Natural killer cell (primary cell): ENCODE results near the gene ARL14EP. TPM values are rescaled to one million over a fixed set of nuclear protein-coding genes. Genes with fewer than 3 reads are reported as not detected.

Experiments
- ATAC-seq, 3 donors: fragments of 150-1000 bp in 2 of 3; fragments of 200-7000 bp in 1 of 3; cut with Tn5 transposase; 1 replicate in 1 of 3; 2 replicates in 2 of 3; pipeline ENCODE4 v1.10.0; 2021; ENCODE audit warnings: mild to moderate bottlenecking in 2 of 3, moderate library complexity in 2 of 3
- DNase-seq, 2 donors: peaks; one replicate each; pipeline versions ENCODE4 v3.0.0 to v3.0.0-alpha.2; 2013 to 2021; ENCODE audit warnings: mixed read lengths in 1 of 2
- H3K27ac ChIP-seq: one replicate; pipeline ENCODE4 v1.5.1; 2013; ENCODE audit warnings: mild to moderate bottlenecking, low read length
- H3K27me3 ChIP-seq: one replicate; pipeline ENCODE4 v1.6.1; 2013; ENCODE audit warnings: low read length; ENCODE audit not compliant: control insufficient read depth, insufficient read depth
- H3K36me3 ChIP-seq: one replicate; pipeline ENCODE4 v1.6.1; 2013; ENCODE audit warnings: low read length; ENCODE audit not compliant: control insufficient read depth, insufficient read depth
- H3K4me1 ChIP-seq: one replicate; pipeline ENCODE4 v1.6.1; 2013; ENCODE audit warnings: low read length; ENCODE audit not compliant: control insufficient read depth, insufficient read depth
- H3K4me3 ChIP-seq: one replicate; pipeline ENCODE4 v1.5.1; 2013; ENCODE audit warnings: low read length
- H3K9me3 ChIP-seq: one replicate; pipeline ENCODE4 v1.6.1; 2013; ENCODE audit warnings: low read length; ENCODE audit not compliant: control insufficient read depth, insufficient read depth
- H3K27ac Mint-ChIP-seq, 2 donors: one replicate each; pipeline ENCODE4 v1.8.0; 2022; ENCODE audit warnings: mild to moderate bottlenecking in 2 of 2, mixed read lengths in 2 of 2, moderate library complexity in 1 of 2
- H3K27me3 Mint-ChIP-seq, 2 donors: one replicate each; pipeline ENCODE4 v1.8.0; 2022; ENCODE audit warnings: low read depth in 2 of 2, mixed read lengths in 2 of 2
- H3K36me3 Mint-ChIP-seq: one replicate; pipeline ENCODE4 v1.8.0; 2022; ENCODE audit warnings: mixed read lengths
- H3K4me1 Mint-ChIP-seq, 2 donors: one replicate each; pipeline ENCODE4 v1.8.0; 2022; ENCODE audit warnings: mixed read lengths in 2 of 2
- H3K4me3 Mint-ChIP-seq: one replicate; pipeline ENCODE4 v1.8.0; 2022; ENCODE audit warnings: mild to moderate bottlenecking, moderate library complexity, mixed read lengths
- H3K9me3 Mint-ChIP-seq, 2 donors: one replicate each; pipeline ENCODE4 v1.8.0; 2022; ENCODE audit warnings: mixed read lengths in 2 of 2
- CTCF ChIP-seq: fragments of 200-600 bp; IDR thresholded peaks from one replicate; pipeline ENCODE4 v1.8.0; 2022; ENCODE audit warnings: antibody characterized with exemption
- WGBS: methylation state at CpG from one replicate; pipeline ENCODE4 v1.1.7; 2013; ENCODE audit warnings: missing lambda C conversion rate; ENCODE audit not compliant: insufficient coverage; 5-methylcytosine and 5-hydroxymethylcytosine counted together
- intact Hi-C: fragments of 100-400 bp; cut with micrococcal nuclease; formaldehyde crosslinking; loops from one replicate; pipeline ENCODE4 v1.14.2; 2022
- total RNA-seq, 4 donors: library from RNA; stranded (reverse); fragments of 120-200 nt in 1 of 4; gene quantifications; one replicate each; pipeline versions ENCODE4 v1.2.3 to v1.2.4, GENCODE V29; 2013 to 2022

Gene ARL14EP
- total RNA-seq, 3 donors from 2014 or later (not counting 1 experiment from before 2014, with no cell fraction given), result 22.7 to 41.9 (median 22.8) TPM

GRCh38 chr11:30285416-30286121, 37.3 kb upstream of the ARL14EP start:
- H3K36me3 Mint-ChIP-seq, result no peaks in the 10 kb centered on the region
- ATAC-seq (no peak), DNase-seq (no peak)
- no peak overlapping the region for H3K4me3 Mint-ChIP-seq
- Histone ChIP-seq H3K4me3 (no peak overlapping the region), H3K27ac (no peak overlapping the region), H3K4me1 (peaks cover 24% of the 10 kb centered on the region), H3K36me3 (no peaks in the 10 kb centered on the region), H3K27me3 (no peaks in the 10 kb centered on the region), H3K9me3 (no peaks in the 10 kb centered on the region)
- TF ChIP-seq CTCF, result no peak
- H3K27me3 Mint-ChIP-seq, result no peaks in the 10 kb centered on the region
- H3K4me1 Mint-ChIP-seq, result peaks cover 32 to 40% of the 10 kb centered on the region in 2 donors
- H3K9me3 Mint-ChIP-seq, result peaks cover 0 to 2% of the 10 kb centered on the region in 2 donors
- intact Hi-C loops, result no loop called here
- WGBS, result 91% methylated on average over 1 of the region's 3 CpGs
- H3K27ac Mint-ChIP-seq, result peak overlapping the region in 1 of 2 donors; percentile 11

DNA sequence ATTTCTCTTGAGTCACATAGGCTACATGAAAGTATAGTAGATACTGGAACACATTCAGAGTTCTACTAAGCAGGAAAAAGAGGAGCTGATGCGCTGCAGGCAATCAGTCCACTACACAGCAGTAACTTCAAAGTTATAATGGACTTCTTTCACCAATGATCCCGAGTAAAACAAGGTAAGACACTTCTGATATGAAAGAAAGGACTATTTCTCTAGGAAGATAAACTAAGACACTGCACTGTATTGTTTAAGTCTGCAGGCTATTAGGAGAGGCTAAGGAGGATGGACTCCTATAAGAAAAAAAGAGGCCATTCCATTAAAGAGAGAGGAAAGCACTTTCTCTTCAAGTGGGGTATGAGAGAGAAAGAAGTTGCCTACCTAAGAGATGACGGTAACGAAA, 31.6 kb upstream of the ARL14EP start:
- no peak overlapping the region for H3K27ac Mint-ChIP-seq
- no peak overlapping the region for H3K4me3 Mint-ChIP-seq
- H3K4me1 Mint-ChIP-seq, result peaks cover 5 to 7% of the 10 kb centered on the region in 2 donors
- DNase-seq (no peak), ATAC-seq (no peak)
- no peaks in the 10 kb centered on the region for H3K27me3 ChIP-seq
- WGBS, result 72% methylated on average over 4 of the region's 4 CpGs
- H3K27ac ChIP-seq, result no peak overlapping the region
- intact Hi-C loops, result no loop called here
- peaks cover 8% of the 10 kb centered on the region for H3K4me1 ChIP-seq
- H3K9me3 Mint-ChIP-seq, result no peaks in the 10 kb centered on the region
- no peaks in the 10 kb centered on the region for H3K9me3 ChIP-seq
- H3K36me3 Mint-ChIP-seq, result no peaks in the 10 kb centered on the region
- no peak overlapping the region for H3K4me3 ChIP-seq
- no peaks in the 10 kb centered on the region for H3K27me3 Mint-ChIP-seq
- TF ChIP-seq CTCF, result no peak
- H3K36me3 ChIP-seq, result no peaks in the 10 kb centered on the region

GRCh38 chr11:30292545-30292944, 30.4 kb upstream of the ARL14EP start:
- peaks cover 8% of the 10 kb centered on the region for H3K4me1 ChIP-seq
- DNase-seq (no peak), ATAC-seq (no peak)
- Mint-ChIP-seq H3K9me3 (no peaks in the 10 kb centered on the region), H3K36me3 (no peaks in the 10 kb centered on the region), H3K27ac (no peak overlapping the region), H3K4me1 (peaks cover 5 to 7% of the 10 kb centered on the region in 2 donors), H3K27me3 (no peaks in the 10 kb centered on the region), H3K4me3 (no peak overlapping the region)
- no peak overlapping the region for H3K27ac ChIP-seq
- H3K4me3 ChIP-seq, result no peak overlapping the region
- intact Hi-C loops, result no loop called here
- TF ChIP-seq CTCF, result no peak
- no peaks in the 10 kb centered on the region for H3K36me3 ChIP-seq
- WGBS, result 96% methylated on average over 2 of the region's 2 CpGs
- H3K27me3 ChIP-seq, result no peaks in the 10 kb centered on the region
- no peaks in the 10 kb centered on the region for H3K9me3 ChIP-seq
